Measurements from ENCODE around the gene CLIC5. TPM values are rescaled to one million over a fixed set of nuclear protein-coding genes. Genes with fewer than 3 reads are reported as not detected.

CLIC5 gene
- total and polyA plus RNA-seq, 2 of the 8 experiments (the other 6 are each of a cell fraction or from before 2014, with no cell fraction given), result 0.12 to 0.15 TPM

- TF ChIP-seq YY1 (IDR thresholded peaks at IDR 0.05; ENCODE audit: low read depth, low read length) (no peak), EGR1 (IDR thresholded peaks at IDR 0.05; ENCODE audit: borderline replicate concordance, low read depth, low read length) (no peak), EZH2 (IDR thresholded peaks at IDR 0.05; ENCODE audit: low read depth, low read length, severe bottlenecking) (peak; percentile 12)
Measured at GRCh38 chr6:46014511-46015118, 1.0 kb downstream of the CLIC5 start (continued).

Measured in H1 (cell line).